CD4-positive, alpha-beta T cell treated with Interleukin-2 at 100 ng/mL for 4 hours (primary cell): ENCODE data around the gene MYOZ3.

ENCODE experiments used
- DNase-seq: peaks from one replicate; pipeline ENCODE4 v3.0.0-alpha.2; 2020; ENCODE audit warnings: low spot score

MYOZ3 gene

GRCh38 chr5:150642991-150643710, 17.9 kb upstream of the MYOZ3 start:
- DNase-seq, result no peak

- DNase-seq, result no peak
These were observed 17.0 kb upstream of the MYOZ3 start for GRCh38 chr5:150644058-150644457.

GRCh38 chr5:150644514-150644913, 16.5 kb upstream of the MYOZ3 start:
- no peak for DNase-seq

- no peak for DNase-seq
These were observed 15.9 kb upstream of the MYOZ3 start for GRCh38 chr5:150645070-150645700.

- no peak for DNase-seq
These were observed 13.5 kb upstream of the MYOZ3 start for GRCh38 chr5:150647275-150648251.

GRCh38 chr5:150648294-150649107, 12.6 kb upstream of the MYOZ3 start:
- no peak for DNase-seq

GRCh38 chr5:150649108-150650020, 11.7 kb upstream of the MYOZ3 start:
- DNase-seq, result no peak

- DNase-seq, result no peak
These were observed 10.7 kb upstream of the MYOZ3 start for GRCh38 chr5:150650021-150651006.

GRCh38 chr5:150651382-150651781, 9.7 kb upstream of the MYOZ3 start:
- no peak for DNase-seq

- DNase-seq, result no peak
These were observed 9.0 kb upstream of the MYOZ3 start for GRCh38 chr5:150651924-150652671.

- no peak for DNase-seq
These were observed 7.8 kb upstream of the MYOZ3 start for GRCh38 chr5:150653145-150653761.

GRCh38 chr5:150653762-150654556, 7.1 kb upstream of the MYOZ3 start:
- DNase-seq, result no peak

- DNase-seq, result no peak
These were observed 5.8 kb upstream of the MYOZ3 start for GRCh38 chr5:150655221-150655620.

GRCh38 chr5:150656191-150657132, 4.6 kb upstream of the MYOZ3 start:
- peak; percentile 84 for DNase-seq

- DNase-seq, result no peak
These were observed 2.9 kb upstream of the MYOZ3 start for GRCh38 chr5:150658121-150658520.

- DNase-seq, result no peak
These were observed 2.3 kb upstream of the MYOZ3 start for GRCh38 chr5:150658699-150659265.
